Iris pigment epithelial cell (primary cell): ENCODE data around the gene PPCS.

Source experiments
- DNase-seq: peaks from one replicate; pipeline ENCODE4 v3.0.0-alpha.2; 2011; ENCODE audit warnings: low read depth

The PPCS gene

GRCh38 chr1:42456010-42456753 lies at the start of gene PPCS, which contains the start of gene ZMYND12:
Gene PPCS (plus strand): TSS chr1:42456543. CDS start chr1:42456566, 23 bp downstream.
Gene ZMYND12 (minus strand): TSS chr1:42456022. CDS start chr1:42455997, 25 bp downstream.
- peak; percentile 85 for DNase-seq

- DNase-seq = no peak
These were observed 41.5 kb upstream of the PPCS start for GRCh38 chr1:42414551-42415496.

- no peak for DNase-seq
These were observed 39.2 kb upstream of the PPCS start for GRCh38 chr1:42417166-42417565.

GRCh38 chr1:42418516-42418915 lies 37.8 kb upstream of the PPCS start:
- DNase-seq = no peak

GRCh38 chr1:42419126-42419821 lies 37.1 kb upstream of the PPCS start:
- no peak for DNase-seq

- no peak for DNase-seq
These were observed 36.2 kb upstream of the PPCS start for GRCh38 chr1:42420121-42420520.

GRCh38 chr1:42420911-42421585 lies 35.3 kb upstream of the PPCS start:
- peak; percentile 74 for DNase-seq

- DNase-seq = no peak
These were observed 33.6 kb upstream of the PPCS start for GRCh38 chr1:42422737-42423136.

- no peak for DNase-seq
These were observed 32.7 kb upstream of the PPCS start for GRCh38 chr1:42423681-42424080.

GRCh38 chr1:42424201-42424600 lies 32.1 kb upstream of the PPCS start:
- DNase-seq = no peak

GRCh38 chr1:42427240-42427639 lies 29.1 kb upstream of the PPCS start:
- no peak for DNase-seq

GRCh38 chr1:42429603-42430002 lies 26.7 kb upstream of the PPCS start:
- no peak for DNase-seq

- no peak for DNase-seq
These were observed 25.8 kb upstream of the PPCS start for GRCh38 chr1:42430286-42431135.

- no peak for DNase-seq
These were observed 24.8 kb upstream of the PPCS start for GRCh38 chr1:42431514-42431913.

GRCh38 chr1:42432714-42433113 lies 23.6 kb upstream of the PPCS start:
- DNase-seq = no peak

- peak; percentile 12 for DNase-seq
These were observed 23.0 kb upstream of the PPCS start for GRCh38 chr1:42433369-42433768.

- no peak for DNase-seq
These were observed 22.0 kb upstream of the PPCS start for GRCh38 chr1:42434340-42434739.

- DNase-seq = peak; percentile 85
These were observed 16.4 kb upstream of the PPCS start for GRCh38 chr1:42439940-42440339.

- no peak for DNase-seq
These were observed 13.7 kb upstream of the PPCS start for GRCh38 chr1:42442662-42443061.

GRCh38 chr1:42449256-42449655 lies 7.1 kb upstream of the PPCS start:
- DNase-seq = no peak

GRCh38 chr1:42450061-42450460 lies 6.3 kb upstream of the PPCS start:
- no peak for DNase-seq
